GM19238 (cell line): ENCODE results near the gene RGS6.

Experiments
- DNase-seq: peaks from one replicate; pipeline ENCODE4 v3.0.0; 2011; ENCODE audit warnings: low spot score; ENCODE audit not compliant: insufficient read length

Gene RGS6

GRCh38 chr14:72605921-72606220 is 673.6 kb downstream of the RGS6 start:
- no peak for DNase-seq

- DNase-seq: no peak
Observed at GRCh38 chr14:72606879-72607278, 674.6 kb downstream of the RGS6 start.

DNA sequence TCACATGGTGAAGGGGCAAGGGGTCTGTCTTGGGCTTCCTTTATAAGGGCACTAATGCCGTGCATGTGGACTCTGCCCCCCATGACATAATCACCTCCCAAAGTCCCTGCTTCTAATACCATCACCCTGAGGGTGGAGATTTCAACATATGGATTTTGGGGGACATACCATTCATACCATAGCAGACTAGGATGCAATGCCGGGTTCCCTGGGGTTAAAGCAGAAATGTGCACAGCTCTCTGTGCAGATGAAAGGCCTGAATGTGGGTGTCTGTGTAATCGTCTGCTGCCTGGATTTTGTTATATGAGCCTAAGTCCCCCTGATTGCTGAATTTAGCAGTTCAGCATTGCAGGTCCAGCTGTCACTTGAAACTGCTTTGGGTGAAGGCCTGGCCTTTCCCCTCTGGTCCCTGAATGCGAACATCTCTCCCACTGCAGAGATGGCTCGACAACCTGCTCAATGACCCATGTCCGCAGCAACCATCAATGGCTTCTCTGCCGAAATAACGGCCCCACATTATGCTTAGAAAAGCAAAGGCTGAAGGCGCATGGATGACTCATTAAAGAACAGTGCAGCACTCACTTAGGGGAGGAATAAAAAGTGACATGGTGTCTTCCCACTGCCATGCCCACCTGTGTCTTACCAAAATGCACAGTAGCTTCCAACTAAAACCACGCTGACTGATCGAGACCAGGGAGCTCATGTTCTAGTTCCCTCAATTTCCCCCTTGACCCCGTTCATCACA is 675.3 kb downstream of the RGS6 start:
- no peak for DNase-seq

GRCh38 chr14:72608391-72609204 is 676.4 kb downstream of the RGS6 start:
- DNase-seq: no peak

DNA sequence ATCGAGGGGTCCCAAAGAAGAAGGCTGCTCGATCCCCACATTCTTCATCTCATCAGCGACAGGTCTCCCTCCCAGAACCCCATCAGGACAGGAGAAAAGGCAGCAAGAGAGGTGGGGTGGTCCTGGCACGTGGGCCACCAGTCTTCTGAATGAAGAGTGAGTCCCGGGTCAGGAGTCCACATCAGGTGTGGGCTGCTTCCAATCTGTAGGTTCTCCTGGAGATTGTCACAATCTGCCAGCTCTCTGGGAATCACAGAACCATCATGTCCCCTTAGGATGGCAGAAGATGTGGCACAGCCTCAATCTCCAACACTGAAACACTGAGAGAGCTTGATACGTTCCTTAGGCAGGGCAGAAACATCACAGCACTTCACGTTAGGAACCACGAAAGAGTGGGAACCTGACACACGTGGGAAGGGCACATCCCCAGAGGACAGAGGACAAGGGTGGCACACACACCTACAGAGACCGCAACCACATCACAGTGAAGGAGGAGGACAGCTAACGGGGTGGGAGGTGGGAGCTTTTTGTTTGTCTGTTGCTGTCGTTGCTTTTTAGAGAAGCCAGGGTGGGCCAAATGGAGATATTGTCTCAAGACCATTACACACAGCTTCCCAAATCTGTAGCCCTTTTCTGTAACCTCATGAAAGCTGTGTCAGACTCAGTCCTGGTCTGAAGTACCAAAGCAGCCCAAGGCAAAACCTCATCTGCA is 677.1 kb downstream of the RGS6 start:
- no peak for DNase-seq

- no peak for DNase-seq
Observed at GRCh38 chr14:72610096-72610830, 678.0 kb downstream of the RGS6 start.

GRCh38 chr14:72610831-72611200 is 678.6 kb downstream of the RGS6 start:
- DNase-seq: no peak

DNA sequence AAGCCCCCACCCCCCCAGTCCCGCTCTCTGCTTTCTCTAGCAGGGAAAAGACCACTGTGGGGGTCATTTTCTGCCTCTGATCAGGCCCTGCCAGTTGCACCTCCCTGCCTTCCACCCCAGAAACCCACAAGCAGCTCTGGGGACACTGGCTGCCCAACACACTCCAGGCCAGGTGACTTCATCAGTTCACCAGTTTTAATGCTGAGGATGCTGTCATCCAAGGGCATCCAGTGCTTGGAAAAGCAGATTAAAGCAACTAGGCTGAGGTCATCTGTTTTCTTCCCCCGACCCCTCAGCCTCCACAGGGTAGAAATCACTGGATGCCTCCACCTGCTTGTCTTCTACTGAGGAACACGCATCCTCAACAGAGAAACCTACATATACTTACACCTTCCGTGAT is 679.3 kb downstream of the RGS6 start:
- no peak for DNase-seq

DNA sequence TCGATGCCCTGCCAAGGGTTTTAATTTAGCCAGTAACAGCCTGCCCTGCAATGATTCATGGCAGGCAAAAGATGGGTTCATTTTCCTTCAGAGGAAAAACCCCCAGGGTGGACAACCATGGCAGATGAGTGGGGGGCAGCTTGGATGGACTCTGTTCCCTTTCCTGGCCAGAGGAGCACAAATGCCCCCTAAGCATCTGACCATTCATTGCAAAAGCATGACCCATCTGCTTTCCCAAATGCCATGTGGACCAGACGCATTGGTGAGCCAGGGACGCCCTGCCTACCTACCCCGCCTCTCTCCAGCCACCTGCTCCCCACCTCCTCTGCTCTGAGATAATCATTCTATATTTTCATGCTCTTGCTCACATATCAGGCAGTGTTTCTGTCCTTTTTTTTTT is 679.8 kb downstream of the RGS6 start:
- DNase-seq: no peak

GRCh38 chr14:72613231-72613974 is 681.2 kb downstream of the RGS6 start:
- no peak for DNase-seq

GRCh38 chr14:72613975-72614319 is 681.7 kb downstream of the RGS6 start:
- DNase-seq: no peak

DNA sequence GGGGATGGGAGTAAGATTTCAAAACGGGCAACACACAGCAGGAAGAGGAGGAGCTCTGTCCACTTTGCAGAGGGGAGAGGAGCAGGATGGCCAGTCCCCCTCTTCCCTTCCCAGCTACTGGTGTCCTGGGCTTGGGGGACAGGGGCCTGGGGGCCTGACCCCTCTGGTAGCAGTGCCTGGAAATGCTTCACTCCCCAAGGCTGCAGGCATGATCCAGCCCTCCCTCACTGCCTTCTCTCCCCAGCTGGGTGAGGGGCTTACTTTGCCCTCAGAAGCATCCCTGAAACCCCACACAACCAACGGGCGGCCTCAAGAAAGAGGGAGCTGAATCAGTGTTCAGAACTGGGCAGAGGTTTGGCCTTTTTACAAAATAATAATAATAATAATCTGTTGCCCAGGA is 682.1 kb downstream of the RGS6 start:
- no peak for DNase-seq

DNA sequence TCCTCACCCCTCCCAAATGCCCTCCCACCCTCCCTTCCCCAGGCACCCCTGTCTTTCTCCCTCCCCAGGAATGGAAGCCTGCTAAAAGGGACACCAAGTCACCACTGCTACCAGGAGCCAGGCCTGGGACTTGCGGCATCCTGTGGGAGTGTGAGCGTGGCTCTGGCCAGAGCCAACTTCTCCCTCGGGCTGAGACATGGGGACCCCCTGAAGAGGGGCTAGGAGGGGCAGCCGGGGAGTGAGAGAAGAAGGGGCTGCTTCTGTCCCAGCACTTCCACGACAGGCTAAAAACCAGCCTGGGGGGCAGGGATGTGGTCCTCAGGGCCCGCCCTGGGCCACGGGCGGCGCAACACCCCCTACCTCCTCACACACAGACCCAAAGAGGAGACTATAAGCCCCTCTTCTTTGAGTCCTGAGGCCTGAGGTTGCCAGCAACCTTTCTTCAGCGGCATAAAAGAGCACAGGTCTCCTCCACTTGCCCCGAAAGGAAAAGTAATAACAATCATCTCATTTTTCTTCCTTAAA is 682.7 kb downstream of the RGS6 start:
- no peak for DNase-seq

DNA sequence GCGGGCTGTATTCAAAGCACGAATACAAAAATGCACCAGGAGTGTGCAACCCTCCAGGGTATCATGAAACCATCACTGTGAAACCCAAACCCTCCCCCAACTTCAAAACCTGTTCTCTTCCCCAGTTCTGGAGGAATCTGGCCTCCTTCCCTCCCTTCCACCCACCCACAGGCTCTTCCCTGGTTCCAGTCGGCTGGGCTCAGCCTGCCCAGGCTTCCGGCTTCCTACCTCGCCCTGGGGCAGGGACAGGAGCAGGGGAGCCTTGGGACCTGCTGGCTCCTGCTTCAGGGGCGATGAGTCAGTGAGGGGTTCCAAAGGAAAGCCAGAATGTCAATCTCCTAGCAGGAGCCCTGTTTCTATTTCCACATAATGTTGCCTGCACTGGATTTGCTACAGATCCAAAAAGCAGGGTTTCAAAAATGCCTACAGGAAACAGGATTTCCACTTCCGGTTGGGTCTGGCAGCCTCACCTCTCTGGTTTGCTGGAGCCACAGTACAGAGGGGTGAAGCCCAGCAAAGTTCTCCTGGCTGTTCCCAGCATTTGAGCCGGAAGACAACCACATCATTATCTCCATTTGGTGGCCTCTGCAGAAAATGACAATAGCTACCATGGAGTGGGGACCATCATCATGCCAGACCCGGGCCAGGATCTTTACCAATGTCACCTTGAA is 683.4 kb downstream of the RGS6 start:
- DNase-seq: no peak
